GM12878 (cell line): ENCODE data around the gene TMEM184C. TPM values are rescaled to one million over a fixed set of nuclear protein-coding genes. Genes with fewer than 3 reads are reported as not detected.

Source experiments
- ATAC-seq: fragments of 200-7000 bp; cut with Tn5 transposase; 3 replicates; pipeline ENCODE4 v1.9.1; 2020; ENCODE audit warnings: mild to moderate bottlenecking, moderate library complexity
- BruUV-seq: library from RNA; stranded (reverse); fragments of 400-500 nt; replicated peaks from 2 replicates; lab custom pipeline; 2021; lab: Mats Ljungman, UMichigan
- CTCF ChIA-PET: fragments of 300-600 bp; sonication (Branson Sonifier 250); formaldehyde crosslinking; extraction: SDS; loops from one replicate; lab custom pipeline; 2021; ENCODE audit warnings: inconsistent platforms; lab: Yijun Ruan, JAX
- POLR2A ChIA-PET: fragments of 350-600 bp; formaldehyde crosslinking; extraction: SDS; loops from one replicate; lab custom pipeline; 2021; ENCODE audit warnings: inconsistent platforms; lab: Charles Lee
- RAD21 ChIA-PET: fragments of 300-600 bp; sonication (Branson Sonifier 250); formaldehyde crosslinking; loops from one replicate; lab custom pipeline; 2023; ENCODE audit warnings: antibody characterized with exemption; ENCODE audit not compliant: unreplicated experiment; lab: Charles Lee
- SMC1A ChIA-PET: fragments of 300-600 bp; sonication (Branson Sonifier 250); formaldehyde crosslinking; loops from one replicate; lab custom pipeline; 2023; ENCODE audit not compliant: unreplicated experiment, uncharacterized antibody; lab: Charles Lee
- DNase-seq: peaks from one replicate; pipeline ENCODE4 v3.0.0-alpha.2; 2011; ENCODE audit warnings: low read depth, low spot score
- FAIRE-seq: peaks from 3 replicates; lab custom pipeline; 2011; peaks lifted over from hg19 to GRCh38; lab: Jason Lieb, UNC
- H2AFZ ChIP-seq: 2 replicates; pipeline ENCODE4 v1.6.0; 2011; ENCODE audit warnings: low read depth, low read length, control low read depth; ENCODE audit not compliant: control insufficient read depth
- H3K27ac ChIP-seq: 2 replicates; pipeline ENCODE4 v1.5.1; 2011; ENCODE audit warnings: control low read depth; ENCODE audit not compliant: control insufficient read depth, insufficient read depth
- H3K27me3 ChIP-seq, 2 experiments: replicated peaks in 1 of 2; 2 replicates each; pipeline versions ENCODE4 v1.6.0 to v1.6.1; 2011; ENCODE audit warnings: low read length in 1 of 2; ENCODE audit not compliant: control insufficient read depth in 2 of 2, insufficient read depth in 2 of 2
- H3K36me3 ChIP-seq, 2 experiments: 2 replicates each; pipeline ENCODE4 v1.5.1; 2011; ENCODE audit warnings: low read length in 1 of 2; ENCODE audit not compliant: control insufficient read depth in 2 of 2, insufficient read depth in 2 of 2
- H3K4me1 ChIP-seq: 2 replicates; pipeline ENCODE4 v1.6.1; 2011; ENCODE audit warnings: mild to moderate bottlenecking, low read length, moderate library complexity, mixed read lengths; ENCODE audit not compliant: control insufficient read depth, insufficient read depth
- H3K4me2 ChIP-seq: 2 replicates; pipeline ENCODE4 v1.6.0; 2011; ENCODE audit warnings: control low read depth; ENCODE audit not compliant: control insufficient read depth, insufficient read depth
- H3K4me3 ChIP-seq: fragments of 200-600 bp; sonication (generic); 2 replicates; pipeline ENCODE4 v1.5.1; 2016
- H3K79me2 ChIP-seq: 2 replicates; pipeline ENCODE4 v1.6.0; 2011; ENCODE audit warnings: low read length; ENCODE audit not compliant: control insufficient read depth, insufficient read depth
- H3K9ac ChIP-seq: 2 replicates; pipeline ENCODE4 v1.8.0; 2011; ENCODE audit warnings: low read length, control low read depth, mixed read lengths; ENCODE audit not compliant: control insufficient read depth, insufficient read depth
- H3K9me3 ChIP-seq: replicated peaks from 3 replicates; pipeline ENCODE4 v1.5.1; 2011; ENCODE audit warnings: mild to moderate bottlenecking, low read length; ENCODE audit not compliant: control insufficient read depth, insufficient read depth
- H4K20me1 ChIP-seq: 2 replicates; pipeline ENCODE4 v1.6.0; 2011; ENCODE audit not compliant: control insufficient read depth, insufficient read depth
- BMI1 ChIP-seq: fragments of 450-650 bp; IDR thresholded peaks from 2 replicates; pipeline ENCODE4 v1.6.1; 2016; ENCODE audit warnings: mild to moderate bottlenecking, moderate library complexity, borderline replicate concordance
- SRF ChIP-seq, 2 experiments: IDR thresholded peaks; 2 replicates each; pipeline ENCODE4 v1.6.1; 2011; ENCODE audit warnings: low read depth in 2 of 2, low read length in 2 of 2, mild to moderate bottlenecking in 1 of 2, moderate library complexity in 1 of 2
- in situ Hi-C: fragments of 300-500 bp; cut with MboI; formaldehyde crosslinking; loops from 9 replicates; pipeline ENCODE4 v1.14.3; 2018; ENCODE audit warnings: mixed read lengths
- intact Hi-C: fragments of 100-400 bp; cut with micrococcal nuclease; formaldehyde crosslinking; loops from one replicate; pipeline ENCODE4 v1.14.2; 2022; ENCODE audit not compliant: unreplicated experiment
- polyA plus RNA-seq, 11 experiments: library from polyadenylated mRNA; depleted of rRNA in 4 of 11; unstranded in 6 of 11; stranded (reverse) in 5 of 11; fragments of >200 nt; fragmentation: Nextera tagmentation in 4 of 11; fragmentation: Illumina TruSeq in 1 of 11; extraction: Ambion mirVana in 4 of 11; extraction: Trizol in 1 of 11; gene quantifications; 1 replicate in 1 of 11; 2 replicates in 10 of 11; pipeline versions ENCODE4 v1.2.1 to v1.2.3, GENCODE V29; 2011 to 2016; ENCODE audit warnings: inconsistent platforms in 2 of 11, missing spikeins in 2 of 11, low read depth in 1 of 11
- total RNA-seq, 4 experiments: library from RNA; depleted of rRNA in 3 of 4; stranded (reverse); fragments of >200 nt in 3 of 4; fragmentation: Illumina TruSeq in 1 of 4; extraction: Trizol in 1 of 4; gene quantifications; 2 replicates each; pipeline versions ENCODE4 v1.2.1 to v1.2.3, GENCODE V29; 2013 to 2021
- TF ChIP-seq, protein P1 (sequence below): fragments of 450-650 bp; IDR thresholded peaks from 2 replicates; pipeline ENCODE4 v1.6.1; 2018; ENCODE audit warnings: borderline replicate concordance, mild to moderate bottlenecking; ENCODE audit not compliant: partially characterized antibody

The TMEM184C gene
- total and polyA plus RNA-seq, 10 of the 15 experiments (the other 5 are each of a cell fraction or from before 2014, with no cell fraction given), result 3.4 to 22.6 (median 18.2) TPM

- SMC1A ChIA-PET, result interaction anchor here (0.6 to 1.0 kb wide), 3 partner anchors 34 to 477 kb away, joined by 3 to 4 read pairs (median 3); no protein-coding TSS in a partner anchor
- H3K27ac ChIP-seq, result no peak overlapping the region
- no peak overlapping the region for H3K4me3 ChIP-seq
- POLR2A ChIA-PET, result no interaction called here
- TF ChIP-seq SRF (IDR thresholded peaks at IDR 0.05; ENCODE audit: low read depth in 2 of 2, low read length in 2 of 2) (peak; percentile 37 to 65; a peak in 1 of 4 replicates), BMI1 (no peak)
- TF ChIP-seq, protein P1, sequence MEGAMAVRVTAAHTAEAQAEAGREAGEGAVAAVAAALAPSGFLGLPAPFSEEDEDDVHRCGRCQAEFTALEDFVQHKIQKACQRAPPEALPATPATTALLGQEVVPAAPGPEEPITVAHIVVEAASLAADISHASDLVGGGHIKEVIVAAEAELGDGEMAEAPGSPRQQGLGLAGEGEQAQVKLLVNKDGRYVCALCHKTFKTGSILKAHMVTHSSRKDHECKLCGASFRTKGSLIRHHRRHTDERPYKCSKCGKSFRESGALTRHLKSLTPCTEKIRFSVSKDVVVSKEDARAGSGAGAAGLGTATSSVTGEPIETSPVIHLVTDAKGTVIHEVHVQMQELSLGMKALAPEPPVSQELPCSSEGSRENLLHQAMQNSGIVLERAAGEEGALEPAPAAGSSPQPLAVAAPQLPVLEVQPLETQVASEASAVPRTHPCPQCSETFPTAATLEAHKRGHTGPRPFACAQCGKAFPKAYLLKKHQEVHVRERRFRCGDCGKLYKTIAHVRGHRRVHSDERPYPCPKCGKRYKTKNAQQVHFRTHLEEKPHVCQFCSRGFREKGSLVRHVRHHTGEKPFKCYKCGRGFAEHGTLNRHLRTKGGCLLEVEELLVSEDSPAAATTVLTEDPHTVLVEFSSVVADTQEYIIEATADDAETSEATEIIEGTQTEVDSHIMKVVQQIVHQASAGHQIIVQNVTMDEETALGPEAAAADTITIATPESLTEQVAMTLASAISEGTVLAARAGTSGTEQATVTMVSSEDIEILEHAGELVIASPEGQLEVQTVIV, result no peak
- peaks cover 4% of the 10 kb centered on the region; the same call in 1 of the 3 replicates for H3K9me3 ChIP-seq
- no peak overlapping the region for H3K9ac ChIP-seq
- no TSS peak for BruUV-seq
- CTCF ChIA-PET, result interaction anchor here (1.5 to 2.4 kb wide), 3 partner anchors 18 to 284 kb away, joined by 4 to 6 read pairs (median 4); no protein-coding TSS in a partner anchor
- peaks cover 7% of the 10 kb centered on the region for H3K4me1 ChIP-seq
- no peak overlapping the region for H3K4me2 ChIP-seq
- intact Hi-C loops, result no loop called here
- H3K27me3 ChIP-seq, result no peaks in the 10 kb centered on the region
- DNase-seq (no peak), ATAC-seq (no peak), FAIRE-seq (no peak)
- H3K79me2 ChIP-seq, result no peaks in the 10 kb centered on the region
- no peak overlapping the region for H2AFZ ChIP-seq
- RAD21 ChIA-PET, result interaction anchor here (1.4 kb wide), 1 partner anchor 284 kb away, joined by 4 read pairs; no protein-coding TSS in a partner anchor
- H4K20me1 ChIP-seq, result no peaks in the 10 kb centered on the region
- in situ Hi-C loops, result loop anchor here (5.0 kb wide), 1 partner anchor 420 kb away; no protein-coding TSS in a partner anchor
- no peaks in the 10 kb centered on the region for H3K36me3 ChIP-seq
Observed at GRCh38 chr4:147582386-147583060, 34.7 kb upstream of the TMEM184C start.
